Thyroid gland (tissue), 4 donors: ENCODE measurements around the gene DTD1.

Source experiments
- CTCF ChIP-seq, 6 experiments: fragments of 200-600 bp in 3 of 6; fragments of 450-650 bp in 3 of 6; sonication (generic) in 3 of 6; IDR thresholded peaks; one replicate each; pipeline ENCODE4 v1.5.1; 2016 to 2019; ENCODE audit warnings: antibody characterized with exemption in 6 of 6, mild to moderate bottlenecking in 2 of 6, inconsistent platforms in 1 of 6, moderate library complexity in 1 of 6
- POLR2A ChIP-seq, 2 donors: fragments of 450-650 bp; IDR thresholded peaks; one replicate each; pipeline ENCODE4 v1.6.1; 2017; ENCODE audit warnings: antibody characterized with exemption in 2 of 2, mild to moderate bottlenecking in 2 of 2, moderate library complexity in 1 of 2

GRCh38 chr20:18731940-18732339 lies 144.1 kb downstream of the DTD1 start:
- TF ChIP-seq CTCF (IDR thresholded peaks at IDR 0.05) (no peak), POLR2A (IDR thresholded peaks at IDR 0.05) (no peak)
